OCI-LY3 (cell line): ENCODE results near the gene TBCB.

ENCODE experiments used
- H2AFZ ChIP-seq: fragments of 200-600, 300-600 bp; shearing (Covaris generic); 2 replicates; pipeline ENCODE4 v1.6.0; 2014; ENCODE audit warnings: antibody characterized with exemption, low read depth, low read length
- H3K27ac ChIP-seq: fragments of 200-600, 300-600 bp; sonication (generic); 2 replicates; pipeline ENCODE4 v1.5.1; 2014; ENCODE audit warnings: mild to moderate bottlenecking, low read length, moderate library complexity, mixed read lengths
- H3K27me3 ChIP-seq: fragments of 200-600, 300-600 bp; sonication (generic); 2 replicates; pipeline ENCODE4 v1.6.1; 2014; ENCODE audit warnings: low read depth, low read length, mixed read lengths
- H3K36me3 ChIP-seq: fragments of 200-600, 300-600 bp; sonication (generic); replicated peaks from 2 replicates; pipeline ENCODE3; 2014; ENCODE audit warnings: low read depth, low read length, mixed read lengths
- H3K4me1 ChIP-seq: fragments of 300-600, 200-600 bp; sonication (generic); 2 replicates; pipeline ENCODE4 v1.6.1; 2014; ENCODE audit warnings: low read length, mixed read lengths
- H3K4me2 ChIP-seq: fragments of 200-600, 300-600 bp; sonication (generic); 2 replicates; pipeline ENCODE4 v1.6.1; 2014; ENCODE audit warnings: low read length, mixed read lengths
- H3K4me3 ChIP-seq: fragments of 300-600, 200-600 bp; sonication (generic); 2 replicates; pipeline ENCODE4 v1.5.1; 2014; ENCODE audit warnings: antibody characterized with exemption, mild to moderate bottlenecking, low read length, moderate library complexity
- H3K79me2 ChIP-seq: fragments of 300-600, 200-600 bp; shearing (Covaris generic); 2 replicates; pipeline ENCODE4 v1.6.1; 2014; ENCODE audit warnings: mild to moderate bottlenecking, low read length, mixed read lengths
- H3K9ac ChIP-seq: fragments of 300-600, 200-600 bp; shearing (Covaris generic); 2 replicates; pipeline ENCODE4 v1.6.0; 2014; ENCODE audit warnings: mild to moderate bottlenecking, low read length, moderate library complexity
- H3K9me3 ChIP-seq: fragments of 200-600, 300-600 bp; shearing (Covaris generic); 2 replicates; pipeline ENCODE4 v1.6.1; 2014; ENCODE audit warnings: low read length, mixed read lengths; ENCODE audit not compliant: insufficient read depth
- H4K20me1 ChIP-seq: fragments of 200-600, 300-600 bp; sonication (generic); 2 replicates; pipeline ENCODE4 v1.6.1; 2016; ENCODE audit warnings: low read length, mixed read lengths; ENCODE audit not compliant: insufficient read depth
- CTCF ChIP-seq: fragments of 200-600, 300-600 bp; sonication (generic); IDR thresholded peaks from 2 replicates; pipeline ENCODE4 v1.5.1; 2014; ENCODE audit warnings: antibody characterized with exemption, low read length, low read depth
- EZH2phosphoT487 ChIP-seq: fragments of 200-600 bp; shearing (Covaris generic); IDR thresholded peaks from 2 replicates; pipeline ENCODE4 v1.6.1; 2018; ENCODE audit warnings: antibody characterized with exemption, mixed run types, low read depth

Gene TBCB

GRCh38 chr19:36150586-36150985, 35.3 kb downstream of the TBCB start:
- TF ChIP-seq CTCF: no peak
- Histone ChIP-seq H3K79me2 (no peaks in the 10 kb centered on the region), H3K9ac (no peak overlapping the region), H3K27ac (no peak overlapping the region), H3K36me3 (peaks cover 46% of the 10 kb centered on the region), H3K9me3 (no peaks in the 10 kb centered on the region), H3K4me2 (no peak overlapping the region), H3K4me3 (no peak overlapping the region), H4K20me1 (no peaks in the 10 kb centered on the region; the same call in 1 of the 2 replicates), H3K4me1 (no peaks in the 10 kb centered on the region), H2AFZ (no peak overlapping the region), H3K27me3 (no peaks in the 10 kb centered on the region)

GRCh38 chr19:36151144-36152018, 36.1 kb downstream of the TBCB start:
- no peak overlapping the region for H3K4me3 ChIP-seq
- no peaks in the 10 kb centered on the region for H3K9me3 ChIP-seq
- H3K9ac ChIP-seq: no peak overlapping the region
- peaks cover 38% of the 10 kb centered on the region for H3K36me3 ChIP-seq
- H3K4me1 ChIP-seq: no peaks in the 10 kb centered on the region
- no peaks in the 10 kb centered on the region; the same call in 1 of the 2 replicates for H4K20me1 ChIP-seq
- H3K4me2 ChIP-seq: no peak overlapping the region
- H2AFZ ChIP-seq: no peak overlapping the region
- no peak overlapping the region for H3K27ac ChIP-seq
- no peaks in the 10 kb centered on the region for H3K27me3 ChIP-seq
- TF ChIP-seq EZH2phosphoT487: no peak
- TF ChIP-seq CTCF: no peak
- no peaks in the 10 kb centered on the region for H3K79me2 ChIP-seq

- Histone ChIP-seq H3K27ac (no peak overlapping the region), H3K79me2 (no peaks in the 10 kb centered on the region), H2AFZ (no peak overlapping the region), H3K4me1 (no peaks in the 10 kb centered on the region), H3K9ac (no peak overlapping the region), H3K4me2 (no peak overlapping the region), H3K27me3 (no peaks in the 10 kb centered on the region), H4K20me1 (no peaks in the 10 kb centered on the region; the same call in 1 of the 2 replicates), H3K36me3 (peaks cover 33% of the 10 kb centered on the region), H3K9me3 (no peaks in the 10 kb centered on the region), H3K4me3 (no peak overlapping the region)
- no peak for TF ChIP-seq EZH2phosphoT487
- no peak for TF ChIP-seq CTCF
Observed at GRCh38 chr19:36152019-36152351, 36.7 kb downstream of the TBCB start.

GRCh38 chr19:36152352-36153091, 37.3 kb downstream of the TBCB start, which contains the start of gene COX7A1:
TSS of gene COX7A1 (minus strand) at chr19:36152447. CDS start at chr19:36152407, 40 bp downstream.
- H3K4me2 ChIP-seq: no peak within 1 kb of the TSS
- H3K4me3 ChIP-seq: no peak within 1 kb of the TSS
- no peaks in the 10 kb centered on the region; the same call in 1 of the 2 replicates for H4K20me1 ChIP-seq

More at GRCh38 chr19:36152352-36153091, 37.3 kb downstream of the TBCB start, which contains the start of gene COX7A1:
- Histone ChIP-seq H2AFZ (no peak within 1 kb of the TSS), H3K36me3 (peaks cover 30% of the 10 kb centered on the region), H3K9me3 (no peaks in the 10 kb centered on the region), H3K27ac (no peak within 1 kb of the TSS), H3K27me3 (no peaks in the 10 kb centered on the region), H3K79me2 (no peaks in the 10 kb centered on the region), H3K4me1 (no peaks in the 10 kb centered on the region), H3K9ac (no peak within 1 kb of the TSS)
- TF ChIP-seq EZH2phosphoT487 (no peak), CTCF (no peak)
